Left kidney (tissue), 2 donors: ENCODE measurements around the gene COL16A1. TPM values are rescaled to one million over a fixed set of nuclear protein-coding genes. Genes with fewer than 3 reads are reported as not detected.

Source experiments
- DNase-seq: peaks from one replicate; pipeline ENCODE4 v3.0.0-alpha.2; 2013
- polyA plus RNA-seq: library from polyadenylated mRNA; unstranded; fragments of 120-200 nt; gene quantifications from one replicate; pipeline ENCODE4 v1.2.1, GENCODE V29; 2013; ENCODE audit not compliant: insufficient read length

The COL16A1 gene
- polyA plus RNA-seq, 1 donor, result 47.3 TPM

DNA sequence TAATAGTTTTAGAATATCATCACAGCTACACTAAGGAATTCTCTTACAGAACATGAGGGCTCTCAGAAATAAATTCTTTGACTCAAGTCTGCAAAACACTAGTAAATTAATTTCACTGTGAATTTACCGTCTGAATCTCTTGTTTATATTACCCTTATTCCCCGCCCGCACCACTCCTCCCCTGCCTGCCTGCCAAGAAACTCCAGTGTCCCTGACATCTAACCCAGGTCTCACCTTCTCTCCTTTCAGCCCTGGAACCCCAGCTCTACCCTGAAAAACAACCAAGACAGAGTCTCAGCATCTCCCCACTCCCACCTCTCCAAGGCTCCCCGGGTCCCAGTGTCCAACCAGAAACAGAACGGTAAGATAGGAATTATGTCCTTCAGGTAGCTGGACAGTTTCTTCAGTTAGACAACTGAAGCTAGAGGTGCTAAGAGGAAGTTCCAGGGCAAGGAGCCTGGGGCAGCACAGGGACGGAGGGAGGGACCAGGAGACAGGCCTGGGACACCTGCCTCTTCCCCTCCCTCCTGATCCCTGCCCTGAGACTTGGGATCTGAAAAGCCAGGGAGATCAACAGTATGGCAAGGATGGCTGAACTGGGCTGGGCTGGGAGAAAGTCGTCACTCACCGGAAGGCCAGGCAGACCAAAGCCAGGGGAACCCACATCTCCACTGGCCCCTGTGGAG, 15.4 kb downstream of the COL16A1 start:
- DNase-seq, result no peak

DNA sequence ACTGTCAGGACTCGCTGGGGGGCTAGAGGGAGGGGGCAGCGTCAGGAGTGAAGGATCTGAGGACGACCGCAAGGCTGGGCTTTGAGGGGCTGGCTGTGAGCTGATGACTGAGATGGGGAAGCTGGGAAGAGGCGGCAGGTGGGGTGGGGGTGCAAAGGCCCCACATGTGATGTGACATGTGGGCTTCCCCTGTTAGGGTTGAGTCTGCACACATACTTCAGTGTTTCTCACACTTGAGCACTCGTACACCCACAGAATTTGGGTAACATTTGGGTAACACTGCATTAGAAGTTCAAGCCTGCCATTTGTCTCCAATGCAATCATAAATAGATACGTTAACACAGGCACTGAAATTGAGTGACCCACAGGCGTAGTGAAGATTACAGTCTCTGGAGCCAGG, 16.2 kb downstream of the COL16A1 start:
- DNase-seq, result no peak

DNA sequence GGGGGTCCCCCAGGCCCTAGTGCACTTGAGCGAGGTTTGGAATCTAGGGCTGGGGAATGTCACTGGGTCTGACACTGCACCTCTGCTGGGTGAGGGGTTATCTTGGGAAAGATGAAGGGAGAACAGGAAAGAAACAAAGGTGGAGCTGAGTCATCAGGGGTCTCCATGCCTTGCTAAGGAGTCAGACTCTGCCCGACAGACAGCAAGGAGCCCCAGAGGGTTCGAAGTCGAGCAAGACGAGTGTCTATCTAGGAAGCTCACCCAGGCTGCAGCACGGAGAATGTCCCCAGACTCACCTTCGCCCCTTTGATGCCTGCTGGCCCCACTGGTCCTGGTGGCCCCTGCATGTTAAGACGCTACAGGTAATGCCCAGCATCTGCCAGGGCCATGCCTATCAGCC, 18.0 kb downstream of the COL16A1 start:
- no peak for DNase-seq

DNA sequence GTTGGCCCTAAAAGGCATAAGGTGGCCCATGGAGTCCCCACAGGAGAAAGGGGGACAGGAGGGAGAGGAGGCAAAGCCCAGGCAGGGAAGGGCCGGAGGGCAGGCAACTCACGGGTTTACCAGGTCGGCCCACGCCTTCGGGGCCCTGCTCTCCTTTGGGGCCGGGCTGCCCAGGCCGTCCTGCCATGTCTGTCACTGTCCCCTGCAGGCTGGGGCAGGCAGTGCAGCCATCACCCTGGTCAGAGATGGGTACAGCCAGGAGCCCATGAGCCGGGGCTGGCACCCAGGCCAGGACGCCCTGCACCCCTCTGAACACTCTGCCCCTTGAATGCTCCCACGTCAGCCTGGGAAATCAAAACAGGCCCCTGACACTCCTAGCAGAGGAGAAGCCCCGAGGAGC, 19.8 kb downstream of the COL16A1 start:
- no peak for DNase-seq

DNA sequence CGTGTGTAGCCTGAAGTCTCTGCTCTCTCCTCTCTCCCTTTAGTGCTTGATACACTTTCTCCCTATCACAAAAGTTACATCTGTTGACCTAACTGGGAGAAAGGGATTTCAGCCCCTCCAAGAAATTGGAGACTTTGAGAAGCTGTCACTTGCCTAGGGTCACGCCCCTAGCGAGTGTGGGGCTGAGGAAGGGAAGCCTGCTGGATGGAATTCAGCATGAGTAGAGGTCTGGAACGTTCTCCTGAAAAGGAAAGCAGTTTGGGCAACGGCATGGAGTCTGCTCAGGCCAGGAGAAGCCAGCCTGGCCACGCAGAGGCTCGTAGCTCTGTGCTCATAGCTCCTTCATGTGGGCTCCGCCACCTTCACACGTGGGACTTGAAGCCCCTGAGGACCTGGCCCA, 22.4 kb downstream of the COL16A1 start:
- no peak for DNase-seq

DNA sequence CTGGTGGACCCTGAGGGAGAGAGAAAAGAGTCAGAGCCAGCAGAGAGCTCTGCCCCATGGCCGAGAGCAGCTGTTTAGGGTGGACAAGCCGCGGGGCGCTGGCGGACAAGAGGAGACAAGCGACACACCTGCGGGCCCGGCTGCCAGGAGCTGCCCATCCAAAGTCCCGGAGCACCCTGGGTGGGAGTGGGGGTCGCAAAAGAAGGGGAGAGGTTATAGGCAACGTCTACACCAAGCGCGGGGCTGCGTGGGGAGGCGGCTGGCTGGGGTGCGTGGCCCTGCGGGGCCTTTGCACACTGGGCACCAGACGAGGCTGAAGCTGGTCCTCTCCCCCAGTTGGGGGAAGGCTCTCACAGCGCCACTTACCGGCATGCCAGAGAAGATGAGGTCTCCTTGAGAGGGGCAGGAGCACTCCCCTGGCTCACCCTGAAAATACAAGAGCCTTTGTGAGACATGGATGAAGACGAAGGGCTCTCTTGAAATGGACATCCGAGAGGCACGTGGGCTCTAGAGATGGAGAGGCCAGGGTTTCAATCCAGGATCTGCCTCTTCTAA, 24.1 kb downstream of the COL16A1 start:
- no peak for DNase-seq

DNA sequence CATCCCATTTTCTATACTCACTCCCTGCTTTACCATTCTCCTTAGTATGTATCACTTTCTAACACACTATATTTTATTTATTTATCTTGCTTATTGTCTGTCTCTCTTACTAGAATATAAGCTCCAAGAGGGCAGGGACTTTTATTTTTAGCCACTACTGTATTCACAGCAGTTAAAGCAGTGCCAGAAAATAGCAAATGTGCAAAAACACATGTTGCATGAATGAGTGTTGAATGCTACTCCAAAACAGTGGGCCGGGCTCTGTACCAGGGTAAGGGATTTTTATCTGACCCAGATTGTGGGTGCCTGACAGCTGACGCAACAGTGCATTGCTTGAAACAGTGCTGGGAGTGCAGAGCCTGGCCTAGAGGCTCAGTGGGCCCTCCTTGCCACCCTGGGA, 24.7 kb downstream of the COL16A1 start:
- DNase-seq, result no peak

DNA sequence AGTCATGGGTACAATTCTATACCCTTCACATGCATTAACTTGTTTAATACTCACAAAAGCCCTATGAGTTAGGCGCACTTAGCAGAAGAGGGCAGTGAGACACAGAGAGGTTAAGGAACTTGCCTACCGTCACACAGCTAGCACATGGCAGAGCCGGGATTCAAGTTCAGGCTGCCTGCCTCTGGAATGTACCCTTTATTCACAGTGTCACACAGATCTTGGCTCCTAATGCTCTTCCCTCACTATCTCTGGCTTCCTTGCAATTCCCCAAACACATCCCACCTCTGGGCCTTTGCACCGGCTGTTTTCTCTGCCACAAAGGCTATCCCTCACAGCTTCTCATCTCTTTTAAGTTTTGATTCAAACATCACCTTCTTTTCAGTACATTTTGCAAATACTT, 25.1 kb downstream of the COL16A1 start:
- no peak for DNase-seq

DNA sequence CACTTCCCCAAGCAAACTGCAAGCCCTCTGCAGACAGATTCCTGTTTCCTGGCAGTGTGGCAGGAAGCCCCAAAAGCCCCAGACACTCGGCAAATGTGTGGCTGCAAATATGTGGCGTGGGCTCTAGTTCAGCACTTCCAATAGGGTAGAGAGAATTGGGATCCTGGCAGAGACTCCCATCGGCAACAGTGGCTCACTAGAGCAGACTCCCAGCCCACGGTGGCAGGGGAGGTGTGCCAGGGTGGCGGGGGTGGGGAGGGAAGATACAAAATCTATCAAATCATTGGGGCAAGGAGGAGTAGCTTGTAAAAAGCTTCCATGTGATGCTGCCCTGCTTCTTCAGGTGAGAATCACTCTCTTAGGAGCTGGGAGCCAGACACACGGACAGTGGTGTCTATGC, 25.9 kb downstream of the COL16A1 start:
- DNase-seq, result no peak

DNA sequence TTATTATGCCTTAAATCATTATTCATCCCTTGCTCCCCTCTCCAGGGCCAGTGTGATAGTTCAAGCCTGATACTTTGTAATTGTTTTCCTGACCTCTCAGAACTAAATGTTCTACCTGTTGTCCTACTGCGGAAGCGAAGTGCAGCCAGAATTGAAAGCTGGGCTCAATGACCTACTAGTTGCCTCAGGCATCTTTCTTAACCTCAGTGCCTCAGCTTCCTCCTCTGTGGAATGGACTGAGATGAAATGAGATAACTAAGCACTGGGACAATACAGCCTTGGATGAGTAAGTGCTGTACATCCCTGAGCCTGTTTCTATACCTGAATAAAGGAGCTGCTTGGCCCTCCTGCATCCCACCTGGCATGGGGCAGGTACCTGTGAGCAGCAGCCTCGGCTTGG, 26.4 kb downstream of the COL16A1 start:
- DNase-seq, result no peak

DNA sequence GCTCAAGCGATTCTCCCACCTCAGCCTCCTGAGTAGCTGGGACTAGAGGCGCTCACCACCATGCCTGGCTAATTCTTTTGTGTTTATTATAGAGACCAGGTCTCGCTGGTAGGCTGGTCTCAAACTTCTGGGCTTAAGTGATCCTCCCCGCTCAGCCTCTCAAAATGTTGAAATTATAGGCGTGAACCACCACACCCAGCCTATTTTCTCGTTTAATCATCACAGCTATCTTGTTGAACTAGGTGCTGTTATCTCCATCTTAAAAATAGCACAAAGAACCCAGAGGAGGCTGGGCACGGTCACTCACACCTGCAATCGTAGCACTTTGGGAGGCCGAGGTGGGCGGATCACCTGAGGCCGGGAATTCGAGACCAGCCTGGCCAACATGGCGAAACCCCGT, 28.1 kb downstream of the COL16A1 start:
- DNase-seq, result no peak

DNA sequence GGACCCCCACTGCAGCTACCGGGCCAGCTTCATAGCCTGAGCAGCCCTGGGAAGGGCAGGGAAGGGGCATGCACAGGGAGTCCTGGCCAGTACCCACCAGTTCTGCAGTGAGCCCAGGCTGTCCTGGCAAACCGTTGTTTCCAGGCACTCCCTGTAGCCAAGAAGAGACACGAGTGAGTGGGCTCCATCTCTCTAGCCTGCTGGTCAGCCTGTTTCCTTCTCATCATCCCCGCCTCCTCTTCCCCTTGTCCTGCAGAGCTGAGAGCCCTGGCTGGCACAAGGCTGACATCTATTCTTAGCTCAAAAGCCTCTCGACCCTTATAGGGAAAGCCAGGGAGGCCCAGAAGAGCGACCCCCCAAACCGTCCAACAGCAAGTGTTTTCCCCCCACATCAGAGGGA, 28.7 kb downstream of the COL16A1 start:
- no peak for DNase-seq

DNA sequence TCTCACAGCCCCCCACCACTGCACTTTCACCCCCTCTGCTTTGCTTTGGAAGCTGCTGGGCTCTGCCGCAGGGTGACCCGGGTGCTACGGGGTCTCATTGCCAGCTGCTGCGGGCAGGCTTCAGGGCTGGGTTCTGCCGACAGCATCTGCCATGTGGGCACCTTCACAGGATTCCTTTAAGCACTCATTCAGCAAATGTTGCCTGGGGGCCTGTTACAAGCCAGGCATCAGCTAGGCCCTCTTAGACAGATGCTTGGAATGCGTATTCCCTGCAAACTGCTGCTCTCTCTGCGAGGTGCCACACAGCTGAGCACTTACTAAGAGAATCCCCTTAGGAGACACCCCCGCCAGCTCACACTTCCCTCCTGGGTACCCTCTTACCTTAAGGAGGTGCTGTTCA, 29.2 kb downstream of the COL16A1 start:
- no peak for DNase-seq

DNA sequence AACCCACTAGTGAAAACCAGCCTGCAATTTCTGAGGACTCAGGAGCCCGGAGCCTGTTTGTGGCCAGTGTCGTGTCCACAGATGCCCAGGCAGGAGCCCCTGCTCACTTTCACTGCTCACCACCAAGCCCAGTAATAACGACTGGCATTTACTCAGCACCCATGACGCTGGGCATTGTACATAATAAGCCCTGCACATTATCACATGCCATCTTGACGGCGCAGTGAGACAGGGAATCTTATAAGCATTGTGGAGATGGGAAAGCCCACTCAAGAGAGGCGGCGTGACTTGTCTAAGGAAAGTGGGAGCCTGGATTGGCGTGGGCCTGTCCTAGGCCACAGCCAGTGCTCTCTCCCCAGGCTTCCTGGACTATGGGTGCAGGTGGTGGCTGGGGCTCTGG, 30.4 kb downstream of the COL16A1 start:
- no peak for DNase-seq

DNA sequence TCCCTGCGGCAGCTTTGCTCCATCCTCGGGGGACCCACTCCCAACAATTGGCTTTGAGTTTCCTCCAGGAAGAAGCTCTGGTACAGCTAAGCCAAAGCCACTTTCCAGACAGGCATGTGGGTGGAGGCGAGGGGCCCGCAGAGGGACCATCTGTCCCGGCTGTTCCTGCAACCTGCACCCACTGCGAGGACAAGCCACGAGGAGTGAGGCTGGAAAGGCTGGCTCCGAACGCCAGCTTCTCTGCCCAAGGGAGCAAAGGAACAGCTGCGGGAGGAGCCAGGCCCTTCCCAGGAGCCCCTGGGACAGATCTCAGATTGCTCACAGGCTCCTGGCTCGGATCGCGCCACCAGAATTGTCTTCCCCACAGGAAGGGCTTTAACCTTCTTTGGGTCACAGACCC, 30.8 kb downstream of the COL16A1 start:
- DNase-seq, result no peak

DNA sequence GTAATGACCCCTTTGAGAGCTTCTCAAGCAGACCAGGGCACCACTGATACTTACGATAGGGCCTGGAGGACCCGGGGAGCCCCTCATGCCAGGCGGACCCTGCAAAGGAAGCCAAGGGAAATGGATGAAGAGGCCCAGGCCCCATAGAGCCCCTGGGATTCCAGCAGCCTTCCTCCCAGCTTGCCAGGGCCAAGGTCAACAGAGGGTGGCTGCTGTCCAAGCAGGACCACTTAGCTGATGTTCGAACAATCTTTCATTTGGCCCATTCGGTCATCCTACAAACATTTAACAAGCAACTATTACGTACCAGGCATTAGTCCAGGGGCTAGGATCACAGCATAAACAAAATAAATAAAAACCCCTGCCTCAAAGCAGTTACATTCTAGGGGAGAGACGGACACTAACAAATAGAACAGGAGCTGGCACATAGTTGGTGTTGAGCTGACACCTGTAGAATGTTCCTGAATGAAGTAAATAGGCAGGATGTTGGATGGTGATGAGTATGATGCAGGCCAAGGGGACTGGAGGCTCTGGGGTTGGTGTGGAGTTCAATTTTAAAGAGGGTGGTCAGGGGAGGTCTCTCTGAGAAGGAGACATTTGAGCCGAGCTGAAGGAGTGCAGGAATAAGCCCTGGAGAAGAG, 32.1 kb downstream of the COL16A1 start:
- no peak for DNase-seq

DNA sequence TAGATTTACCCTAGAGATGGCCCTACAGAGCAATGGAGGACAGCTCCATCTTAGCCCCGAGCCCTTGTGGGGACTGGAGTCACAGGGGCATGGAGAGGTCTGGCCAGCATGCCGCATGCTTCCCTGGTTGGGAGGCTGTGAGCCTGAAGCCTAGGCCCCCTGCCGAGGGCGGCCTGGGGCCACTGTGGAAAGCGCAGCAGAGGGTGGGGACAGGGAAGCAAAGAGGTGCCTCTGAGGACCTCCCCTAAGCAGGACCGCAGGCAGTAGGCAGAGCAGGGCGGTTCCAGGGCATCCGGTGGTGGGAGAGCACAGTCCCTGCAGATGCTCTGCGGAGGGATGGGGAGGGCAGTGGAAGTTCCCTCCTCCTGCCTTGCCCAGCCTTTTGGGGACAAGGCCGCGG, 32.7 kb downstream of the COL16A1 start:
- DNase-seq, result no peak

DNA sequence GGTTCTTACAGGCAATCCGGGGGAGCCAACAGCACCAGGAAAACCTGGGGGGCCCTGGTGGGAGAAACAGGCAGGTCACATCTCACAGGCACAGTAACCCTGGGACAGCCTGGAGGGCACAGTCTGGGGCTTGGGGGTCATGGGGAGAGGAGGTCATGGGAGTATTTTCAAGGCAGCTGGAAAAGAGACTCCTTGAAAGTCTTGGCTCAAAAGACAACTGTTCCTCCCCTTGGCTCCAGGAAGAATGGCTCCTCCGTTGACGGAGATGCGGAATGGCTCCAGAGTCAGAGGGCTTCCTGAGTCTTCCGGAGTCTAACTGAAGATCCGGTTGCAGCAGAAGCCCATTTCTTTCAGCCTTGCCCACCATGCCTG, 33.2 kb downstream of the COL16A1 start:
- DNase-seq, result no peak

DNA sequence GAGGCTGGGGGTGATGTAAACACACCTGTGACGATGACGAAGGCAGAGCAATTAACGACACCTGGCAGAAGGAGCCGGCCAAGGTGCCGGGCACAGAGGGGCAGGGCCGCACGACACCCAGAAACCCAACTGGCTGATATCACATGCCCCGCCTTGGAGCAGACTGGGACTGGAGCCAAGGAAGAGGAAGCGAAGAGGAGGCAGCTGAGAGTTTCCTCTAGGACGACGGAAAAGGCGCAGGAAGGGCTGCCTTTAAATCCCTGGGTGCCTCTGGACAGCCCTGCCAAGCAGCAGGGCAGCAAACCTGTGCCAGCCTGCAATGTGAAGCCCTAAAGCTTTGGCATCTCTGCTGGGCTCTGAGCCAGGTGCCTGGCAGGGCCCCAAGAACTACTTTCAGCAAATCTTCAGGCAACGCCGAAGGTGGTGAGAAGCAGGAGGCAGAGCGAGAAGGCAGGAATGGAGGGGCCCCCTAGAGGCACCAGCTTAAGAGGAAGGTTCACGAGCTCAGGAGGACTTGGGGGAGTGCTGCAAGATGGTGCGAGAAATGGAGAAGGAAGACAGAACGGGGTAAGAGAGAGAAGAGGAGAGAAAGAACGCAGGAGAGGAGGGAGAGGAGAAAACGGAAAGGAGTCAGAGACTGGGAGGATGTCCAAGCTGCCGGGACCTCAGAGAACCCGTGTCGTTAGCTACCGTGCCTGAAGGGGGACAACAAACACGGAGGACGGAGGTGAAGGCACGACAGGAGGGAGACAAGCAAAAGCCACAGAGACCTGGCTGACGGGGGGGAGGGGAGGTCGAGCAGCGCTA, 33.8 kb downstream of the COL16A1 start:
- peak; percentile 52 for DNase-seq

DNA sequence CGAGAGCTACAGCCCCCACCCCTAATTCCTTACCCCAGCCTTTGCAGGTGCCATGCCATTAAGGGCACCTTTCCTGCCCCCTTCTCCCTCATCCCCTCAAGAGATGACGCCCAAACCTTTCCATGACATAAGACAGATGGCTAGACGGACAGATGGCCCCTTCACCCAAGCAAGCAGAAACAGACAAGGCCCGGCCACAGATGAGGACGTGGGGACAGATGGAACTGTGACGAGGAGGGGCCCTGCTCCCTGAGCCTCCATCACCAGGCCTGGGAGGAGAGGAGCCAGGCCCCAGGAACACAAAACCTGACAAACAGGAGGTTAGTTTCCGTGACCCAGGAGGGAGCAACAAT, 34.4 kb downstream of the COL16A1 start:
- DNase-seq, result no peak

DNA sequence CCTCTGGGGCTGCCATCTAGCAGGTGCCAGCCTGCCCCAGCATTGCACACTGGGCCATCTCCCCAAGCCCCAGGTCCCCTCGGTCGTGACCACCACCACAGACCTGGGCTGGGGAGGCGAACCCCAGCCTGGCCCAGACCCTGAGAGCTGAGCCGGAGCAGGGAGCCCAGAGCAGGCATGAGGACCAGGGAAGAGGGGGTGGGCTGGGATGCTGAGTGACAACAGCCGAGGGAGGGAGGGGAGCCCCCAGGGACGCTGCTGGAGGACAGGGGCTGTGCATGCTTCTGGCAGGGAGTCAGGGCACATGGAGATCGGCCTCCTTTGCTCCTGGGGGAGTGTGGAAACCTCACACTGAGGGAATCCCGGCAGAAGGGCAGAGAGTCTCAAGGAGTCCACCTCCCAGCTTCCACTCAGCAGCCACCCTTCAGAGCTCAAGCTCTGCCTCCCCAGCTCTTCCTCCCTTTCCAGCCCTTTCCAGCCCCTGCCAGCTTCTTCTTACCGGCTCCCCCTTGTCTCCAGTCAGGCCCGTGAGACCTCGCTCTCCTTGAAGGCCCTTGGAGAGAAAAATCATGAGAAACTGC, 35.4 kb downstream of the COL16A1 start:
- DNase-seq, result no peak

DNA sequence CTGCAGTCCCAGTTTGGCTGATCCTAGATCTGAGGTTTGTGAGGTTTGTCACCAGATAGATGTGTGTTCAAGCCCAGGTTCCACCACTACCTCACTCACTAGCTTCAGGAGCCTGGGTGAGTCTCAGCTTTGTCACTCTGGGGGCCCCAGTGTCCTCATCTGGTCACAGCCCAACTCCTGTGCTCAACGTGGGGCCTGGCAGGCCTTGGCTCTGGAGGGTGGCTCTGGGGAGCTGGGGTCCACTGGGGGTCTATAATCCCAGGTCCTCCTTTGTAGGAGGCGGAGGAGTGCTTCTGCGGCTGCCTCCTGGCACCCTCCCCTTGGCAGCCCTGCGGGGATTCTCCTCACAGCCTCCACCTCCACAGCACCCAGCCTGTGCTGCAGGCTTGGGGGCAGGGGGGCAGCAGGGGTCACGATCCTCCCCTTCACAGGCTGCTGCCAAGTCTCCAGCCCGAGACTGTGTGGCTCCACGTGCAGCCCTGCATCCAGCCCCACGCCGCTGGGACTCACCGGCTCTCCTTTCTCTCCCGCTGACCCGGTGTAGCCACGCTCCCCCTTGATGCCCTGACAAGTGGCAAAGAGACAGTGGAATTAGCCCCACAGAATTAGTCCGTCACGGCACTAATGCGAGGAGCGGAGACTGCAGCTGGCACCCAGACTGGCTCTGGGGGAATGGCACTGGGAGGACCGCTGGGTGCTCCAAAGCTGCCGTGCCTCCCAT, 36.6 kb downstream of the COL16A1 start:
- DNase-seq, result no peak
